ENCODE data around the gene KRT13. TPM values are rescaled to one million over a fixed set of nuclear protein-coding genes. Genes with fewer than 3 reads are reported as not detected.

KRT13 gene
- total RNA-seq, 2 donors from 2014 or later = not detected

GRCh38 chr17:41490000-41490990, 15.1 kb downstream of the KRT13 start:
- no peak for ATAC-seq
- Mint-ChIP-seq H3K36me3 (no peaks in the 10 kb centered on the region), H3K9me3 (no peaks in the 10 kb centered on the region), H3K27ac (peak overlapping the region in 1 of 2 donors; percentile 34)
- DNase-seq (ENCODE audit: low spot score in 2 of 2) = no peak

GRCh38 chr17:41489531-41489930, 15.9 kb downstream of the KRT13 start, which contains the start of gene KRT36:
KRT36 (minus strand) TSS chr17:41489910; CDS start chr17:41489864, 46 bp downstream.
- no peak for ATAC-seq
- Mint-ChIP-seq H3K36me3 (no peaks in the 10 kb centered on the region), H3K9me3 (no peaks in the 10 kb centered on the region), H3K27ac (peak within 1 kb of the TSS in 1 of 2 donors; percentile 34)
- no peak for DNase-seq (ENCODE audit: low spot score in 2 of 2)

GRCh38 chr17:41486809-41487530, 18.4 kb downstream of the KRT13 start:
- Mint-ChIP-seq H3K9me3 (no peaks in the 10 kb centered on the region), H3K36me3 (no peaks in the 10 kb centered on the region), H3K27ac (no peak overlapping the region)
- DNase-seq (ENCODE audit: low spot score in 2 of 2) (peak in 1 of 2 donors; percentile 62), ATAC-seq (peak in 1 of 2 donors; percentile 31)

DNA sequence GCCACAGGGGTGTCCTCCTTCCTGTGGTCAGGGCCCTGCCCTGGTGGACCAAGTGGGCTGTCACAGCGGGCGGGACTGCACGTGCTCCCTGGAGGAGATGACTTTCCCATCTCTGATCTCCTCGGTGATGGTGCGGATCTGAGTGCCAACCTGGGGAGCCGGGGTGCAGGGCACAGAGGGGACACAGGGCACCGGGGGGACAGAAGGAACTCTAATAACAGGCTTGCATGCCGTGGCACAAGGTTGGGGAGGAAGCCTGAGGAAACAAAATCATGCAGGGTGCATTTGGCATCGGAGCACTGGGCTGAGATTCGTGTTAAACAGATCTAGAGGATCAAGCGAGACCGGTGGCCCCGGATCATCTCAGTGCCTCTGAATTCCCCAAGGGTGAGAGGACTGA, 19.1 kb downstream of the KRT13 start:
- H3K36me3 Mint-ChIP-seq = no peaks in the 10 kb centered on the region
- H3K9me3 Mint-ChIP-seq = no peaks in the 10 kb centered on the region

GRCh38 chr17:41484920-41485904, 20.2 kb downstream of the KRT13 start:
- H3K27ac Mint-ChIP-seq = no peak overlapping the region
- no peaks in the 10 kb centered on the region for H3K36me3 Mint-ChIP-seq
- DNase-seq (ENCODE audit: low spot score in 2 of 2) = no peak
- no peak for ATAC-seq
- H3K9me3 Mint-ChIP-seq = no peaks in the 10 kb centered on the region

More for the DNA sequence above, 19.1 kb downstream of the KRT13 start:
- ATAC-seq (no peak), DNase-seq (ENCODE audit: low spot score in 2 of 2) (no peak)
- no peak overlapping the region for H3K27ac Mint-ChIP-seq

DNA sequence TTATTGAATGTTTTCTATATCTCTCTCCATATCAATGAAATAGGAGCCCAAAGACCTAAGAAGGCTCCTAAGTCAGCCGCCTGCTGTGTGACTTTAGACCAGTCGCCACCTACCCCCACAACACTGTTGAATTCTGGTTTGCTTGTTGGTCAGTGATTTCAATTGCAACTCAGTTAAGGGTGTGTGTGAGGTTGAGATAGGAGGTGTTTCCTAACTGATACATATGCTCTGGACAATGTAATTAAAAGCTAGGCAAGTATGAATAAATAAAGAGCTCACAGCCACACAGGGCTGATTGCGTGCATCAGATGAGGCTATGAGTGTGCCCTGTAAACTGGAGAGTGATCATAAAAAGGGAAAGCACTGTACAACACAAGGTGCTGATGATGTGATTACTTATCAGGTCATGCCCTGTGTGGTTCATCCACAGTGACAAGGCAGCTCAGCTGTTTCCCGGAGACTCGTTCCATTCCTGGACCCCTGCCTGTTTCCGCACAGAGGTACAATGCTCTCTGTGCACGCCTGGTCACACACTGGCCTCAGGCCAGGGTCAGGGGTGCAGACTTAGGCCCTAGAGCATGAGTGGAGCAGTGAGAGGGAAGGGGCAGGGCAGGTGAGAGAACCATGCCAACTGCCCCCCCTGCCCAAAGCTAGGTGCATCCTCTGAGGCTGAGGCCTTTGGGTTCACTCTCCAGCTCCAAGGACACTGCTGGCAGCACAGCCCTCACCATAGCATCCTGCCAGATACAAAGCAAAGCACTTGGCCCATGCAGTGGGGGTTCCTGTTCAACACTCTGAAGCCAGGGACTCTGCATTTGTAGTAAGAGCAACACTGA, 21.2 kb downstream of the KRT13 start:
- Mint-ChIP-seq H3K27ac (no peak overlapping the region), H3K9me3 (no peaks in the 10 kb centered on the region), H3K36me3 (no peaks in the 10 kb centered on the region)
- ATAC-seq (no peak), DNase-seq (ENCODE audit: low spot score in 2 of 2) (no peak)

DNA sequence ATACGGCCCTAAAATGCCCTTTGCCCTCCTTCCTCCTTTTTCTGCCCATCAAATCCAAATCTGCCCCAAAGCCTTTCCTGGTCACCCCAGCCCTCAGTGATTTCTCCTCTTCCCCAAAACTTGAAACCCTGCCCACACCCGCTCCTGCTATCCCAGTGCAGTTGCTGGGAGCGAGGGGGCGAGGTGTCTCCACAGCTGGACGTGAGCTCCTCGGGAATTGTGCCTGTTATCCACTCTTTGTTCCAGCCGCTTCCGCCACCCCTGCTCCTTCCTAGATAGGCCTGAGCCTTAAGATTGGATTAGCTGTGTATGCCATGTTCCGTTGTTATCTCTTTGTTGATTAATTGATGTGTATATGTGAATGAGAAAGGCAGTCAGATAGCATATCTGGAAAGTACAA, 21.9 kb downstream of the KRT13 start:
- ATAC-seq (no peak), DNase-seq (ENCODE audit: low spot score in 2 of 2) (peak in 1 of 2 donors; percentile 11)
- Mint-ChIP-seq H3K27ac (no peak overlapping the region), H3K36me3 (no peaks in the 10 kb centered on the region), H3K9me3 (no peaks in the 10 kb centered on the region)

DNA sequence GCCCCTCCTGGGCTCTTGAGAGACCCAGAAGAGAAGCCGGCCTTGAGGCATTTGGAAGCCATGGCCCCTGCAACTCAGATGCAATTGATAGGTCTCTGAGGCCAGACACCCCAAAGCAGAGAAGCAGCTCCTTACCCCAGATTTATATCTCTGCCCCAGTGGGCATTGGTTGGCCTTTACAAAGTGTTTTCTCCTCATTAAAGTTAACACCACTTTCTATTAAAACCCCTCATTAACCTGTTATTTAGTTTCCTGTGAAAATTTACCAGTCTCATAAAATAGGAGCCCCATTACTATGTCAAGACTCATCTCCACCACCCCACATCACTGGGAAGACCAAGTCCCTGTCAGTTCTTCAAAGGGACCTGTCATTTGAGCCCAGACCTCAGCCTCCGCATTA, 24.4 kb downstream of the KRT13 start, which contains the start of gene KRT35:
TSS of gene KRT35 (minus strand) at position 116 of the 400 bp plus-strand sequence. CDS start at position 62, 54 bp downstream.
- DNase-seq (ENCODE audit: low spot score in 2 of 2) (no peak), ATAC-seq (no peak)
- Mint-ChIP-seq H3K27ac (no peak within 1 kb of the TSS), H3K36me3 (no peaks in the 10 kb centered on the region), H3K9me3 (no peaks in the 10 kb centered on the region)

DNA sequence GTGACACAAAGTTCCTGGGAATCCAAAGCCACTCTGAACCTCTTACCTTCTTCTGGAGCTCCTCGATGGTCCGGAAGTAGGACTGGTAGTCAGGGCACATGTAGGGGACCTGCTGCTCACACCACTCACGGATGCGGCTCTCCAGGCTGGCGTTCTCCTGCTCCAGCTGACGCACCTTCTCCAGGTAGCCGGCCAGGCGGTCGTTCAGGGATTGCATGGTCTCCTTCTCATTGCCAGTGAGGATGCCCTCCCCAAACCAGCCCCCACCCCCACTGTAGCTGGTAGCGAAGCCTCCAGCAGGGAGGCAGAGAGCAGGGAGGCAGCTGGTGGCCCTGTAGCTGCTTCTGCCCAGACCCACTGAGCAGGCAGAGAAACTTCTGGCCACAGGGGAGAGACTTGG, 24.8 kb downstream of the KRT13 start:
- Mint-ChIP-seq H3K9me3 (no peaks in the 10 kb centered on the region), H3K27ac (no peak overlapping the region), H3K36me3 (no peaks in the 10 kb centered on the region)
- no peak for DNase-seq (ENCODE audit: low spot score in 2 of 2)
- no peak for ATAC-seq

GRCh38 chr17:41480136-41480535, 25.3 kb downstream of the KRT13 start:
- DNase-seq (ENCODE audit: low spot score in 2 of 2) (no peak), ATAC-seq (no peak)
- H3K36me3 Mint-ChIP-seq = no peaks in the 10 kb centered on the region

GRCh38 chr17:41478237-41478636, 27.2 kb downstream of the KRT13 start:
- no peak for ATAC-seq
- Mint-ChIP-seq H3K9me3 (no peaks in the 10 kb centered on the region), H3K27ac (peak overlapping the region in 1 of 2 donors; percentile 32), H3K36me3 (no peaks in the 10 kb centered on the region)
- no peak for DNase-seq (ENCODE audit: low spot score in 2 of 2)

More at GRCh38 chr17:41480136-41480535, 25.3 kb downstream of the KRT13 start:
- no peak overlapping the region for H3K27ac Mint-ChIP-seq
- H3K9me3 Mint-ChIP-seq = no peaks in the 10 kb centered on the region

- DNase-seq (ENCODE audit: low spot score in 2 of 2) = no peak
- H3K36me3 Mint-ChIP-seq = no peaks in the 10 kb centered on the region
Measured at GRCh38 chr17:41476866-41477815, 28.3 kb downstream of the KRT13 start.

DNA sequence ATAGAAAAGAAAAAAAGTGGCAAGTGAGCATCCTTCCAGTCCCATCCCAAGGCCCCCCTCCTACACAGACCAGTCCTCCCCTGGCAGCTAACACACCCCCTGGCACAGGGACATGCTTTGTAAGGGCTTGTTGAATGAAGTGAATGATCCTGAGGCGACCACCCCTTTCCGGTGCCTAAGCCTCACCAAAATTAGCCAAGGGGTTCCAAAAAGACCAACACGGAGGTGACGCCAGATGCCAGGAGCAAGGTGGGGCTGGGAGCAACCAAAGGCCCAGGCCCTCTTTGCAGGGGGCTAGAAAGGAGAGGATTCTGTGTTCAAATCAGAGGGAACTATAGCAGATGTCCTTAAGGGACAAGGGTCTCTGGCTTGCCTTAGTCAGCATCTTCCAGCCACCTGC, 30.0 kb downstream of the KRT13 start:
- DNase-seq (ENCODE audit: low spot score in 2 of 2) (no peak), ATAC-seq (no peak)
- Mint-ChIP-seq H3K27ac (no peak overlapping the region), H3K9me3 (peaks cover 7 to 9% of the 10 kb centered on the region in 2 donors), H3K36me3 (no peaks in the 10 kb centered on the region)

More at GRCh38 chr17:41476866-41477815, 28.3 kb downstream of the KRT13 start:
- no peak for ATAC-seq
- peaks cover 4 to 5% of the 10 kb centered on the region in 2 donors for H3K9me3 Mint-ChIP-seq
- peak overlapping the region in 1 of 2 donors; percentile 81 for H3K27ac Mint-ChIP-seq

GRCh38 chr17:41474863-41475262, 30.5 kb downstream of the KRT13 start:
- Mint-ChIP-seq H3K36me3 (no peaks in the 10 kb centered on the region), H3K27ac (no peak overlapping the region), H3K9me3 (peaks cover 7 to 9% of the 10 kb centered on the region in 2 donors)
- ATAC-seq (no peak), DNase-seq (ENCODE audit: low spot score in 2 of 2) (no peak)
